ENCODE data around the gene MPPED2.

MPPED2 gene

GRCh38 chr11:30455025-30455424 is 131.1 kb downstream of the MPPED2 start:
- no peak for DNase-seq (ENCODE audit: low read depth)
- H3K4me3 ChIP-seq (ENCODE audit: low read depth, low read length) = no peak overlapping the region
- TF ChIP-seq CTCF (IDR thresholded peaks at IDR 0.05; ENCODE audit: low read depth, low read length) = no peak
- no peak for TF ChIP-seq MYC (IDR thresholded peaks at IDR 0.05; ENCODE audit: low read depth, low read length)
- TF ChIP-seq POLR2A (IDR thresholded peaks at IDR 0.05; ENCODE audit: extremely low read depth, insufficient read length) = no peak
- TF ChIP-seq MAX (IDR thresholded peaks at IDR 0.05; ENCODE audit: low read depth, low read length) = no peak

DNA sequence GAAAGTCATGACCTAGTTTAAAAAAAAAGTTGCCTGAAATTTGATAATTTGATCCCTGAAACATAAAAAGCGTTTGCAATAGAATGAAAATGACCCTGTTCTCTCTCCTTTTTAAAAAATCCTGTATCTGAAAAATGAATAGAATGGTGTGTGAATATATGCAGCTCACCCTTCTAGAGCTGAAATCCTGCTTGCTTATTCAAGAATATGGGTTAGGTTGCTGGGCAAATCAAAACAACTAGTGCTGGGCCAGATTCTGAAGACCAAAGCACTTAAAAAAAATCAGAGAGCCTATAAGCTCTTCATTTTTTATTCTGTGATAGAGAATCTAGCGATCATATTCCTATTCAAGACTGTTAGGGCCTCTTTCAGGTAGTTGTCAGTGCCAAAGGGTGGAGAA is 131.6 kb downstream of the MPPED2 start:
- TF ChIP-seq MYC (IDR thresholded peaks at IDR 0.05; ENCODE audit: low read depth, low read length) (no peak), MAX (IDR thresholded peaks at IDR 0.05; ENCODE audit: low read depth, low read length) (no peak), CTCF (IDR thresholded peaks at IDR 0.05; ENCODE audit: low read depth, low read length) (no peak), POLR2A (IDR thresholded peaks at IDR 0.05; ENCODE audit: extremely low read depth, insufficient read length) (no peak)

GRCh38 chr11:30454111-30454510 is 132.0 kb downstream of the MPPED2 start:
- TF ChIP-seq MAX (IDR thresholded peaks at IDR 0.05; ENCODE audit: low read depth, low read length) (no peak), CTCF (IDR thresholded peaks at IDR 0.05; ENCODE audit: low read depth, low read length) (no peak)
- no peak for DNase-seq (ENCODE audit: low read depth)
- no peak overlapping the region for H3K4me3 ChIP-seq (ENCODE audit: low read depth, low read length)

More for the DNA sequence above, 131.6 kb downstream of the MPPED2 start:
- no peak overlapping the region for H3K4me3 ChIP-seq (ENCODE audit: low read depth, low read length)
- DNase-seq (ENCODE audit: low read depth) = no peak

DNA sequence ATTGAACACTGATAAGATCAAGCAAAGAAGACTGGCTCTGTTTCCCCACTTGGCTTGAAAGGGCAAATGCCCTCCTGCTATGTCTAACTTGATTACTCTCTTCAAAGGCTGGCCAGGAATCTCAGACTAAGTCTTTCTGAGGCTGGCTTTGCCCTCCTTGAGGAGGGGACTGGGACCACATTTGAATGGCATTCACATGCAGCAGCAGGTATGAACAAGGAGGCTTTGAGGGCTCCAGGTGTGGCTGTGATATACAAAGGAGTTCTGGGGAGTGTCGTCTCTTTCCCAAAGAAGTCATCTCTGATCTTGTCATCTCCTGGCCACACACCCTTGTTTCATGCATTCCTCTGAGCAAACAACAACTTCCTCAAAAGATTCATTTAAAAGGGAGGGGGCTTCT is 132.4 kb downstream of the MPPED2 start:
- DNase-seq (ENCODE audit: low read depth) = no peak
- TF ChIP-seq POLR2A (IDR thresholded peaks at IDR 0.05; ENCODE audit: extremely low read depth, insufficient read length) (no peak), MAX (IDR thresholded peaks at IDR 0.05; ENCODE audit: low read depth, low read length) (no peak), MYC (IDR thresholded peaks at IDR 0.05; ENCODE audit: low read depth, low read length) (no peak), CTCF (IDR thresholded peaks at IDR 0.05; ENCODE audit: low read depth, low read length) (no peak)
- no peak overlapping the region for H3K4me3 ChIP-seq (ENCODE audit: low read depth, low read length)

DNA sequence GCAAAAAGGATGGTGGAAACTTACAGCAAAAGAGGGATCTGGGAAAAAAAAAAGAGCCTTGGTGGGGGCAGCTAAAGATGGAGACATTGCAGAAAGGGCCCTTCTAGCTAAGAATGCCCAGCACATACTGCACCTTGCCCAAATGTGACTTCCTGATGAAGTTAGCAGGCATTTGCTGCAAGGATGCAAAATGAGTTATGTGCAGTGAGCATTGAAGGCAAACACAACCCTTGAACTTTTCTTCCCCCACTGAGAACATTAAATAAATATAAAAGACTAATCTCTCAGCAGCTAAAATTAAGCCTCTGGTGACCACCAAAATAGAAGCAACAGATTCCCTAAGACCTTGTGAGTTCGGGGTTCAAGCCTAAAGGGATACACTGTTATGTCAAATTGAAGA is 133.3 kb downstream of the MPPED2 start:
- no peak overlapping the region for H3K4me3 ChIP-seq (ENCODE audit: low read depth, low read length)
- DNase-seq (ENCODE audit: low read depth) = no peak
- TF ChIP-seq MYC (IDR thresholded peaks at IDR 0.05; ENCODE audit: low read depth, low read length) = no peak
- no peak for TF ChIP-seq CTCF (IDR thresholded peaks at IDR 0.05; ENCODE audit: low read depth, low read length)
- TF ChIP-seq MAX (IDR thresholded peaks at IDR 0.05; ENCODE audit: low read depth, low read length) = no peak
- no peak for TF ChIP-seq POLR2A (IDR thresholded peaks at IDR 0.05; ENCODE audit: extremely low read depth, insufficient read length)

- no peak overlapping the region for H3K4me3 ChIP-seq (ENCODE audit: low read depth, low read length)
- no peak for DNase-seq (ENCODE audit: low read depth)
- TF ChIP-seq CTCF (IDR thresholded peaks at IDR 0.05; ENCODE audit: low read depth, low read length) (no peak), POLR2A (IDR thresholded peaks at IDR 0.05; ENCODE audit: extremely low read depth, insufficient read length) (no peak), MYC (IDR thresholded peaks at IDR 0.05; ENCODE audit: low read depth, low read length) (no peak), MAX (IDR thresholded peaks at IDR 0.05; ENCODE audit: low read depth, low read length) (no peak)
These were observed 134.0 kb downstream of the MPPED2 start for GRCh38 chr11:30452114-30452513.
